Right ventricle myocardium superior (tissue), 1 donor: ENCODE data around the gene TMEM242. TPM values are rescaled to one million over a fixed set of nuclear protein-coding genes. Genes with fewer than 3 reads are reported as not detected.

Source experiments
- ATAC-seq: fragments of 200-7000 bp; cut with Tn5 transposase; one replicate; pipeline ENCODE4 v1.9.1; 2020; ENCODE audit warnings: mild to moderate bottlenecking; ENCODE audit not compliant: poor library complexity
- DNase-seq: peaks from one replicate; pipeline ENCODE4 v3.0.0-alpha.2; 2020
- intact Hi-C: fragments of 100-400 bp; cut with DNase I; formaldehyde crosslinking; loops from one replicate; pipeline ENCODE4 v1.11.2; 2022
- total RNA-seq: library from RNA; stranded (reverse); fragmentation: NEBNext Ultra II Directional; extraction: Animal tissue kit (Norgen Biotek cat#: 25700); gene quantifications from one replicate; pipeline ENCODE4 v1.2.1, GENCODE V29; 2021
- donor health status: DM: no; HTN: yes; CAD: no; lungs with severe emphysema.

TMEM242 gene
- total RNA-seq, 1 donor from 2014 or later: 18.1 TPM

DNA sequence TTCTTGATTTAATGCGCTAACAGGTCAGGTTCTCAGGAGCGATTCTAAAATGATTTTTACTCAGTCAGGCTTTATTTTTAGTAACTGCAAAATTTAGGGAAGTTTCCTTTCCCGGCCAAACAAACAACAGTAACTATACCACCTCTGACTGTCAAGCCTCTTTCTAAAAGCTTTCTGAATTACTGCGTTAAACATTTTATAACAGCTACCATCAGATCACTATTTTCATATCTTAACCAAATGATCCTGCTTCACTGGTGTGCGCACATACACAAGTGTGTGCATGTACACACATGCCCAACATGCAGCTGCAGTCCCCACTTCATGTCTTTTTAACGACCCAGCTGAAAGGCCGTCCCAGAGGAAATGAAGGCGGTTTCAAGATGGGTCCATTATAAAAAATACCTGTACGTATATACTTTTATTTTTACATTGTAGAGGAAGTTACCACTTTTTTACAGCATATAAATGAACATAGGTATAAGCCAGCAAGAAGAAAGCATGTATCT is 25.0 kb downstream of the TMEM242 start:
- ATAC-seq: no peak
- intact Hi-C loops: no loop called here

DNA sequence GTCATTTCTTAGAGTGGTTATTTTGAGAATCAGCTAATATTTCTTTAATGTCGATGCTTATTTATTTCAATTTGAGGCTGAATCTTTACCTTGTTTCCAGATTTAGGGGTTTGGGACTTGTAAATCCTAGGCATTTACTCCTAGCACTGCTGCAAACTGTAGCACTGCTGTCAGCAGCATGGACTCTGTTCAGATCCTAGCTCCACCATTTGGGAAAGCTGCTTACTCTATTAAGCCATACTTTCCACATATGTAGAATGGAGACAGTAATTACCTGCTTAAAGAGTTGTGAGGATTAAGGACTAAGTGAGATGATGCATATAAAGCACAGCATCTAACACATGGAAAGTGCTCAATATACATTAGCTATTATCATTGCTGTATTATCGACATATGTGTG is 28.7 kb downstream of the TMEM242 start:
- intact Hi-C loops: no loop called here
- ATAC-seq: no peak

More for the DNA sequence above, 25.0 kb downstream of the TMEM242 start:
- no peak for DNase-seq

DNA sequence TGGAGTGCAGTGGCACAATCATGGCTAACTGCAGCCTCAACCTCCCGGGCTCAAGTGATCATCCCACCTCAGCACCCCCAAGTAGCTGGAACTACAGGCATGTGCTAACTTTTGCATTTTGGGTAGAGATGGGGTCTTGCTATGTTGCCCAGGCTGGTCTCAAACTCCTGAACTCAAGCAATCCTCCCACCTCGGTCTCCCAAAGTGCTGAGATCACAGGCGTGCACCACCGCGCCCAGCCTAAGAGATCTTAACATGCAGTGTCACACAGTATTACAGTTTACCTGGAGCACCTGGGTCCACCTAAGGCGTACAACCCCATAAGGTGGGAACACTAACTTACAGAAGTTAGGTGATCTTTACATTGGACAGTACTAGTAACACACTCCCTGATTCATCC is 29.5 kb downstream of the TMEM242 start:
- intact Hi-C loops: no loop called here
- ATAC-seq (no peak), DNase-seq (no peak)

More for the DNA sequence above, 28.7 kb downstream of the TMEM242 start:
- no peak for DNase-seq

DNA sequence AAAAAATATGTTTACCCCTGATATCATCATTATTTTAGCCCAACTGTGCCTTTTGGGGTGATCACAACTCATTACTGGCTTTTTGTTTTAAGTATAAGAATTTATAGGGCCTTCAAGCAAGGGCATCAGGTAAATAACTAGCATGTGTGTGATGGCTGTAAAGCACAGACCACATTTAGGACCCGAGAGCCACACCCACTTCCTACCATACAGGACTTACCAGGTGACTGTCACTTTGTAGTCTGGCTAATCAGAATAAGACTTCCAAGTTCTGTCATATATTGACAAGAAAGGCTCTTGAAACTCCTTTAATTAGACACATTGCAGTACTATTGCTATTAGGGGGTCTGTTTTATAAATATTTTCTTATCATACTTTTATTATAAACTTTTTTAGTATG is 31.1 kb downstream of the TMEM242 start:
- intact Hi-C loops: no loop called here
- ATAC-seq (no peak), DNase-seq (no peak)

DNA sequence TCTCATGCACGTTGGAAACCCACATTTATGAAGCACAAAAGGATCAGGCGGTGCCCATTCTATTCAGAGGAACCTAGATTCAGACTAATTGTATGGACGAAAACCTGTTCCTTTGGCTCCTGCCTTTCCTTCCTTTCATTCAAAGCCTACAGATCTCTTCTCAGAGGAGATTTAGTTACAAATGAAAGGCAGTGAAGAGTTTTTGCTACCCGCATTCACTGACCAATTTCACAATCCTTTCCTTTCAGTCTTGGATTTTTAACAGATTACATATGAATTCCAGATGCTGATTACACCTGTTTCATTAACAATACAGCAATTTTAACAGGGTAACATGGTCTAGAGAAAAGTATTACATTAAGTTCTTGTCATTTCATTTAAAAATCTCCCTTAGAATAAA is 32.0 kb downstream of the TMEM242 start:
- intact Hi-C loops: no loop called here
- ATAC-seq: no peak
- no peak for DNase-seq

DNA sequence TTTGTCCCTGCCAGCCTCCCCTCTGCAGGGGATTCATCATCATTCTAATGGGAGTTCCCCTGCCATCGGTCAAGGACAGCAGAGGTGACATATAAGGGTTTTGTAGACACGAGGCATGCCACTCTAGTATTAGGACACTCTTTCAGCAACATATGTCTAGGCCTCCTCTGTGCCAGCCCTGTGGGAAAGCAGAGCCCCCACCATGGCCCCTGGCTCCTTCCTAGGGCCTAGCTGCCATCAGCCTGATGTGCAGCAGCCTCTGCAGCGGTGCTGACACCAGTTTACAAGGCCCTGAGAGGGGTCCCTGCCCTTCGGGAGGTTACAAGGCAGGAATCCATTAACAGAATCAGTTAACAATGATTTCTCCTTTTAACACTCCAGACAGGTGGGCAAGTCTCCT is 32.5 kb downstream of the TMEM242 start:
- no peak for DNase-seq
- ATAC-seq: no peak
- intact Hi-C loops: no loop called here

DNA sequence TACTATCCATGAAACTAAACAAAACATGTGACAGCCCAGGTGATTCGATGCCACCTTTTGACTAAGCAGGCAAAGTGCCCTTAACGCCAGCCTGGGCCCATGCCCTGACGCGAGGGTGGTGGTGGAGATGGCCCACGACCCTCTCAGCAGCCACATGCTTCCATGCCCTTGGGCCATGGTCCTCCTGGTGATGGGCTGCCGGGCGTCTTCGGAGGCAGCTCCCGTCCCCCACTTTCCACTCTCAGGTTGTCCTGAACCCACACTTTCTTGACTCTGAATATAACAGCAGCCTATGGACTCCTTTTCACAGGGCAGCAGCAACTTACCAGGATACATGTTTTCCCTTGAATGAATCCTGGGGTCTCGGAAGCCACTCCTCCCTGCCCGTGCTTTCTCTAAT is 33.6 kb downstream of the TMEM242 start:
- ATAC-seq (no peak), DNase-seq (no peak)
- intact Hi-C loops: no loop called here

DNA sequence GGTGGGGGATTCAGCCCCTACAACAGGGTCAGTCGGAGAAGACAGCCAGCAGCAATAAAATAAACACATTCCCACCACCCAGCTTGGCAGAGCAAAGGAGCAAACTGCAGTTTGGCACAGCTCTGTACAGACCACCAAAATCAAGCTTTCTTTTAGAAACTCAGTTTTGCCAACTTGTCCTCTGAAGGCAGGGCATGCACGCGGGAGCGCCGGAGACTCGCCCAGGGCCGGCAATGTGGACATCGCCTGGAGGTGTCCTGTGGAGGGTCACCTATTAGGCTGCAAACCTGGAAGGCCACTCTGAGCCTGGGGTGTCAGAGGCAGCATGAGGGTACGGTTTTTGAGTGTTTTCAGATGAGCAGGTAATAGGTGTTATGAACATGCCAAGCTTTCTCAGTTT is 34.7 kb downstream of the TMEM242 start:
- ATAC-seq (no peak), DNase-seq (no peak)
- intact Hi-C loops: no loop called here

DNA sequence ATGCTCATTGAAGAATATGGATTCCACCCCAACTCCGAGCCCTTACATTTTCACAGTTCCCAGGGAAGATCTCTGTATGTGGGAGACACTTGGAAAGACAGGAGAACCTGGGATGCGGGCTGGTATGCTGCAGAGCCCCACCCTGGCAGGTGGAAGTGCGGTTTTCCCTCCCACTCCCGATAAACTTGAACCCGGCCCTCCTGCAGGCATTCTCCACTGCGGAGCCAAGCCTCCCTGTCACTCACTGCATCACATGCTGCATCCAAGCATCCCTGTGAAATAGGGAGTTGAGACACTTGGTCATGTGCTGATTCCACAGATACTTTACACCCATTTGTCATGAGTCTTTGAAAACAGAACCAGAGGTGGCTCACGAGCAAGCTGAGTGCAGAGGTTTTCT is 35.4 kb downstream of the TMEM242 start:
- intact Hi-C loops: no loop called here
- ATAC-seq (no peak), DNase-seq (no peak)

DNA sequence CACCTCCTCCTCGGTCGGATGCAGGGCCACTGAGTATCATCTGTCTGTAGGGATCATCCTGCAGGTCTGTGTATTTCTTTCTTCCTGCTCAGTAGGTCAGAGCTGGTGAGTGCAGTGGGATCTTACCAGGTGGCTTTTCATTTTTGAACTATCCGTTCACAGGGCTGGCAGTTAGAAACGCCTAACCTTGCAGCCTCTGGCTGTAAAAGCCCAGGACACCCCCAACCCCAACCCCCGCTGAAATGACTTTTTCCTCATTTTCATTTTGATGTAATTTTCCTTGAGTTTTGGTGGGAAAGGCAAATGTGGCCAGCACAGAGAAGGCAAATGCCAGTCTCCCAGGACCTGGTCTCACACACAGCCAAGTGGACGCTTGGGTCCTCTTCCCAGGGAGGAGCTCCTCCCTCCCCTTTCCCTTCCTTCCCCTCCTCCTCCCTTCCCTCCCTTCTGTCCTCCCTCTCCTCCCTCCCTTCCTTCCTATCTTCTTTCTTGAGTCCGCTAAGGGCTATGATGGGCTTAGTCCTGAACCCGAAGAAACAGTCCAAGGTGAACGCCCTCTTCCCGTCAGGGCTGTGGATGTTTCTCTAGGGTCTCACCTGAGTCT is 36.0 kb downstream of the TMEM242 start:
- ATAC-seq: no peak
- intact Hi-C loops: no loop called here
- no peak for DNase-seq

DNA sequence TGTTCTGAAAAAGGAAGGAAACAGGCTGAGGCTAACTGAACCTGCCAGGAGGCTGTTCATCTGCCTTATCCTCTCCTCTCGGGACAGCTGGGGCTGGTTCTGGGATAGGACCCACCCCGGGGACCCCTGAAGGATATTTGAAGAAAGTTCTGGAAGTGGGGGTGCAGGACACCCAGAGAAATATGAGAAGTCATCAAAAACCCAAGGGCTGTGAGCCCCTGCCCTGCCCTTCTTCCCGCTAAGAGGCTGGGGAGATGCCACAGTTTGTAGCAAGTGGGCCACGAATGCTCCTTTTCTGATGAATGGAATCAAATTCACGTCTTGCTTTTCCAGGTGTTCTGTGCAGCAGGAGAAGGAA is 37.9 kb downstream of the TMEM242 start:
- intact Hi-C loops: no loop called here
- ATAC-seq (no peak), DNase-seq (no peak)

DNA sequence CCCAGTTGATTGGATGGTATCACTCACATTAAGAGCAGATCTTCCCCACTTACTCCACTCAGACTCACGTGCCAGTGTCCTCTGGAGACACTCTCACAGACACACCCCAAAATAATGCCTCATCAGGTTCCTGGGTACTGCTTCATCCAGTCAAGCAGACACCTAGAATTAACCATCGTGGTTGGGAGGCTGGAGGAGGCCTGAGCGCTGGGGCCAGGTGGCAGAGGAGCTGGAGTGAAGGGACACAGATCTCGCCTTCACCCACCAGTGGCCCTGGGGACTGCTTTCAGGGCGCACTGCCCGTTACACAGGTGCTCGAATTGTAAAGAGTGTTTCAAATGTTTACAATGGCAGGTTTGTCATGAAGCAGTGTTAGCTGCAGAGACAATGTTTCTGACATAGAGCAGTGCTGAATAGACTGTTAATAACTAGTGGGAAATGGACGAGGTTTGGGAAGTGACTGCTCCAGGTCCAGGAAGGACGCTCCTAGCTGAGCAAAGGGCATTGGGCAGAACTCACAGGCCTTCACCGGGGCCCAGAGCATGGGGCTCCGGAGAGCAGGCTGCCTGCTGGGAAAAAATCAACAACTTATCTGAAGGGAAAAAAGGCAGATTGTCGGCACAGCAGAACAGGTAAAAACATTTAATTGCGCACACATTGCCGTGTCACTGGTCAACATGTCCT is 38.4 kb downstream of the TMEM242 start:
- intact Hi-C loops: no loop called here

DNA sequence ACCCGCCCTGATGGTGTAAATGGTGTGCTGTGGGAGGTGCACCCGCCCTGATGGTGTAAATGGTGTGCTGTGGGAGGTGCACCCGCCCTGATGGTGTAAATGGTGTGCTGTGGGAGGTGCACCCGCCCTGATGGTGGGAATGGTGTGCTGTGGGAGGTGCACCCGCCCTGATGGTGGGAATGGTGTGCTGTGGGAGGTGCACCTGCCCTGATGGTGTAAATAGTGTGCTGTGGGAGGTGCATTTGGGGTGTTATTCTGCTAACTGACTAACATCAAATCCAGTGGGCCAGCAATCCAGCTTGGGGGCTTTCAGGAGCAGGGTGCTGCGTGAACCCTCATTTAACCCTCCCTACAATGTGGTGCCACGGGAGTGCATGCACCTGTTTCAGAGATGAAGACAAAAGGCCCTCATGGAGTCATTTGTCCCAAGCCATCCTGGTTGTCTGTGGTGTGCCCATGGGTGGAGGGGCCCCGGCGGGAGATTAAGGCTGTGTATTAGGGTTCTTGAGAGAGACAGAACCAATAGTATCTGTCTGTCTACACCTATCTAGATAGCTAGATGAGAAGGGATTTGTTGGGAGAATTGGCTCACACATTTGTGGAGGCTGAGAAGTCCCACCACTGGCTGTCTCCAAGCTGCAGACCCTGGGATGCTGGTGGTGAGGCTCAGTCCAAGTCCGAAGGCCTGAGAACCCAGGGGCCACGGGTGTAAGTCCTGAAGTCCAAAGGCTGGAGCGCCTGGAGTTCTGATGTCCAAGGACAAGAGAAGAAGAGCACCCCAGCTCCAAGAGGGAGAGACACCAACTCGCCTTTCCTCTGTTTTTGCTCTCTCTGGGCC is 39.2 kb downstream of the TMEM242 start:
- ATAC-seq (no peak), DNase-seq (no peak)
- intact Hi-C loops: no loop called here

More for the DNA sequence above, 38.4 kb downstream of the TMEM242 start:
- ATAC-seq (no peak), DNase-seq (no peak)

DNA sequence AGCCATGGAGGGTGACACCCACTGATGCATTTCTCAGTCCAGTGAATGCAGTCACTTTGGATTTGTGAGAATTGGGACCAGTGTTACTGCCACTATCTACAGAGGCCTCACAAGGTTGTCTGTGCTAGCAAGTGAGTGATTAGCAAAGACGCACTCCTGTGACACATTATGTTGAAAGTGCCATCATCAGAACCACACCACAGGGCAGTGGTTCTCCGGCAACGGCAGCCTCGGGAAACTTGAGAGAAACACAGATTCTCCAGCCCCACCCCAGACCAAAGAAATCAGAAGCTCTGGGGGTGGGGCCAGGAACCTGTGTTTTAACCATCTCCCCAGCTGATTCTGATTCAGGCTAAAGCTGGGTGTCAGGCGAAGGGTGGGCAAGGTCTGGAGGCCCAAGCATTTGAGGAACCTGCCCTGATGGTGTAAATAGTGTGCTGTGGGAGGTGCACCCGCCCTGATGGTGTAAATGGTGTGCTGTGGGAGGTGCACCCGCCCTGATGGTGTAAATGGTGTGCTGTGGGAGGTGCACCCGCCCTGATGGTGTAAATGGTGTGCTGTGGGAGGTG is 39.9 kb downstream of the TMEM242 start:
- DNase-seq (no peak), ATAC-seq (no peak)
- intact Hi-C loops: no loop called here

DNA sequence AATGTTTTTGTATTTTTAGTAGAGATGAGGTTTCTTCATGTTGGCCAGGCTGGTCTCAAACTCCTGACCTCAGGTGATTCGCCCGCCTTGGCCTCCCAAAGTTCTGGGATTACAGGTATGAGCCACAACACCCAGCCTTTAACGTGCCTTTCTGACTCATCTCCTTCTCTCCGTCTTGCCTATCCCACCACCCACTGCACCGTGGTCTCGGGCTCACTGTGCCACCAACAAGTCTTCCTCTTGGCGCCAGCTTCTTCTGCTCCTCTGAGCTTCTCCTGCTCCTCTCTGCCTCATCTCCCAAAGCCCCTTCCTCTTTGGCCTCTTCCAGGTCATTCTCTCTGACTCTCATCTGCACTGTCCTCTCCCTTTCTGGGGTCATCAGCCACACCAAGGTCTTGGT is 41.0 kb downstream of the TMEM242 start:
- intact Hi-C loops: no loop called here
- DNase-seq (no peak), ATAC-seq (no peak)

DNA sequence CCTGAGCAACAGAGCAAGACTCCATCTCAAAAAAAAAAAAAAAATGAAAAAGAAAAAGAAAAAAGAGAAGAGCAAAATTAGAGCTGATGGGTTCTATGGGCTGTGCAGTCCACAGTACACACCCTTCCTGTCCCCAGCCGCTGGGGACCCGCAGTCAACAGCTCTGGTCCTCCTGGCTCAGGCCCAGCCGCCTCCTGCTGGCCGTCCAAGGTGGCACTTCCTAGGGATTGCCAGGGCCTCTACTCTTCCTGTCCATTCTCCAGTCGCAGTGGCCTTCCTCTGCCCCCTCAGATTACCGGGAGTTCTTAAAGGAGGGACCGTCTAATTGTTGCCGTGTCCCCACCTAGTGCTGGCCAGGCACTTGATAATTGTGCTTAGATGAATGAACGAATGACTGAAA is 41.7 kb downstream of the TMEM242 start:
- DNase-seq: no peak
- peak; percentile 41 for ATAC-seq
- intact Hi-C loops: no loop called here

DNA sequence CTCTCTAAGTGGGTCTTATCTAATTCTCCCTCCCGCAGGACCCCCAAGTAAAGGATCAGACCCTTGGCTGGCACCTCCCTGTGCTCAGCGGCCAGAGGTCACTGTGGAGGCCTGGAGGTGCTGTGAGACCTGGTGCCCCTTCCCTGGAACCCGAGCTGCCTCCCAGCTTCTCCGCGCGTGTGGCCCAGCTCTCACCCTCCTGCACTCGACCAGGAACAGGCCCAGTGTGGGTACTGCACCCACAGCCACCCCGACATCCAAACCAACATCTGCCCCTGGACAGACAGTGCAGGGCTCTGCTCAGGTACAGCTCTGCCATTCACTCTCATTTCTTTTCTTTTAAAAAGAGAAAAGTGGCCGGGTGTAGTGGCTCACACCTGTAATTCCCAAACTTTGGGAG is 42.4 kb downstream of the TMEM242 start:
- no peak for ATAC-seq
- intact Hi-C loops: no loop called here

DNA sequence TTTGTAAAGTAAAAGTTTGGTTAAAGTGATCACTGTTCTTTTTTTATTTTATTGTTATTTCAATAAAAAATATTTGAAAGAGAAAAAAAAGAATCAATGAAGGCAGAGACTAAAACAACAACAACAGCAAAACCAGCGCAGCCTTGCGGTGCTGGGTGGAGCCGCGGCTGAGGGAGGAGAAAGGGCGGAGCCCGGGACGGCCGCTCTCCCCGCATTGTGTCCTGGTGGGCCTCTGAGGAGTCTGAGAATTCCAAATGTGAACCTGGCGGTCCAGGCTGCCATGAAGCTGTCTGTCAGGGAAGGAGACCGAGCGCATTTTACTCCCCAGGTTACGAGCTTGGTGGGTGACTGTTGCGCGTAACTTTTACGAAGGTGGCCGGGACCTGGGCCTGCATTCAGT is 43.2 kb downstream of the TMEM242 start:
- no peak for DNase-seq
- intact Hi-C loops: no loop called here
- ATAC-seq: no peak

More for the DNA sequence above, 42.4 kb downstream of the TMEM242 start:
- no peak for DNase-seq

DNA sequence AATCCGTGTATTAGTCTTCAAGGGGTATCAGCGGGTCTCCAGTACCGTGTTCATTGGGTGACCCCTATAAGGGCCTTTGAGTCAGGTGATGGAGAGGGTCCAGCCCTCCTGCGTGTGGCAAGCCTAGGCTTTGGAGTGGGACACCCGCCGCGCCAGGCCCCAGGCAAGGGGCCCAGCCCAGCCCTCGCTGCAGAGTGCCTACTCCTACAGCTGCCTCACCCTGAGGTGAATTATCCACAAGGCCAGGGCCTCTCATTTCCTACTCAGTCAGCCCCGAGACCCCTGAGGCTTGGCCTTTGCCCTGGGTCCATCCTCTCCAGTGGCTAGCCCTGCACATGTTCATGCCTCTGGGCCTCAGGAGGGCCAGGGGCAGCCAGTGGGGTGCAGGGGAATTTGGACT is 45.1 kb downstream of the TMEM242 start:
- DNase-seq: no peak
- no peak for ATAC-seq
- intact Hi-C loops: no loop called here

DNA sequence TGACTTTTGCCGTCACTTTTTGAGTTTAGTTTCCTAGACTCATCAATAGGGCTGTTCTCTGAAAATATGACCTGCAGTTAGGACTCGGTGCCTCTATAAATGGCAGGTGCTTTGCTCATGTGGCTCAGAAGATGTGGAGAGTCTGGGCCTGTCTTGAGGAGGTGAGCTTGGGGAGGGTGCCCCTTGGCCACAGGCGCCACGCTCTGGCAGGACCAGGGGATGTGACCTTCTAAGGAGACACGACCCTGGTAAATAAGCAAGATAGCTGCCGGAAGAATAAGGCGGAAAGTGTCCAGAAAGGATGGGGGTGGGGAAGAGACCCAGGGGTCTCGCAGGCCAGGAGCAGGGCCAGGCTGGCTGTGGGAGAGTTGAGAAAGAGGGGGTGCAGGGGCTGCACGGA is 46.6 kb downstream of the TMEM242 start:
- no peak for ATAC-seq
- no peak for DNase-seq
- intact Hi-C loops: no loop called here
